K562 (cell line): ENCODE data around the gene ARID5B.

Experiments used
- E2F8 ChIP-seq: fragments of 450-650 bp; IDR thresholded peaks from 2 replicates; pipeline ENCODE4 v1.7.1; 2018; ENCODE audit warnings: mild to moderate bottlenecking, low read depth; ENCODE audit not compliant: partially characterized antibody
- ETV6 ChIP-seq, 3 experiments: fragments of 150-350 bp in 1 of 3; sonication (generic) in 1 of 3; formaldehyde crosslinking in 1 of 3; IDR thresholded peaks; 2 replicates each; pipeline versions ENCODE4 v1.6.1 to v1.8.0; 2014 to 2022; ENCODE audit warnings: borderline replicate concordance in 2 of 3, low read depth in 2 of 3, antibody characterized with exemption in 1 of 3, low read length in 1 of 3, mild to moderate bottlenecking in 1 of 3, missing genetic modification reagents in 1 of 3
- FOSL1 ChIP-seq: fragments of 200-800 bp; sonication (Bioruptor generic); conservative IDR thresholded peaks from 2 replicates; pipeline ENCODE4 v1.6.1; 2016; ENCODE audit warnings: missing genetic modification characterization, missing compliant biosample characterization
- POLR2AphosphoS5 ChIP-seq: IDR thresholded peaks from 2 replicates; pipeline ENCODE4 v1.6.1; 2011; ENCODE audit warnings: mild to moderate bottlenecking, low read depth, low read length, moderate library complexity; ENCODE audit not compliant: control insufficient read depth, insufficient read depth
- SIN3A ChIP-seq, 2 experiments: fragments of 150-350 bp in 1 of 2; IDR thresholded peaks; 2 replicates each; pipeline ENCODE4 v1.6.1; 2011 to 2016; ENCODE audit warnings: borderline replicate concordance in 2 of 2, low read depth in 2 of 2, low read length in 2 of 2, mild to moderate bottlenecking in 2 of 2, moderate library complexity in 2 of 2; ENCODE audit not compliant: control insufficient read depth in 1 of 2
- SUPT5H ChIP-seq: fragments of 450-650 bp; IDR thresholded peaks from 2 replicates; pipeline ENCODE4 v1.6.1; 2016
- TAF1 ChIP-seq: IDR thresholded peaks from 2 replicates; pipeline ENCODE4 v1.6.1; 2011; ENCODE audit warnings: mild to moderate bottlenecking, low read length, moderate library complexity; ENCODE audit not compliant: insufficient read depth, control insufficient read depth, severe bottlenecking; ENCODE audit errors: extremely low read depth
- TCF7 ChIP-seq: sonication (generic); IDR thresholded peaks from 2 replicates; pipeline ENCODE4 v1.6.1; 2016; ENCODE audit warnings: antibody characterized with exemption, borderline replicate concordance
- TF ChIP-seq, protein P1 (sequence below), 3 experiments: IDR thresholded peaks in 2 of 3; conservative IDR thresholded peaks in 1 of 3; 2 replicates each; pipeline ENCODE4 v1.5.1; 2011 to 2012; ENCODE audit warnings: low read length in 3 of 3, mild to moderate bottlenecking in 3 of 3, control low read depth in 2 of 3, improper control_type of control experiment in 1 of 3, inconsistent platforms in 1 of 3, low read depth in 1 of 3, mixed read lengths in 1 of 3, moderate library complexity in 1 of 3; ENCODE audit not compliant: insufficient read depth in 2 of 3

DNA sequence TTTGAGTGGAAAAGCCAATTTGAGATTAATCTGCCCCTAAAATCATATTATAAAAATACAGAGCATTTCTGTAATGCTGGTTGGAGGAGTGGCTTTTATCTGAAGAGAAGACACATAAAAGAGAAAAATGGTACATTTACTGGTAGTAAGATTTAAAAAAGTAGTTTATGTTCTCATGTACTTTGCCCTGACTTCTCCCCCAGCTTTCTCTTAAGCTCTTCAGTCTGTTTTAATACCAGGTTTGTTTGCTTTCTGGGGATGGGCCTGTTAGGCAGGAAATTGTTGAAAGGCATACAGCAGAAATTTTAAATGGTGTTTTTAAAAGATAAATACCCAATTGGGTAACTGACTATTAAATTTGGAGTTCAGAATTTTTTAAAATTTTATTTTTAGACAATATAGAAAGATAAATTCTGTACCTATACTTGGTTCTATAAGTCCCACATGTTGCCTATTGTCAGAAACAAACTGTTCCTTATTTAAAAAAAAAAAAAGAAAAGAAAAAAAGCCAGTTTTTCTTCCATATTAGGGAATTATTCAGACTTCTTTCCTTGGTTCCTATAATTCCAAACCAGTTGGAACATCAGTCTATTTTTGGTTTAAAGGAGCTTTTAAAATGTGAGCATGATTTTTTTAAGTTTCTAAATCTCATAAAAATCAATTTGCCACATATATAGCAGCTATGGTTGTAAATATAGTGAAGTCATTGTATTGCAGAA lies 136.6 kb downstream of the ARID5B start:
- TF ChIP-seq, protein P1, sequence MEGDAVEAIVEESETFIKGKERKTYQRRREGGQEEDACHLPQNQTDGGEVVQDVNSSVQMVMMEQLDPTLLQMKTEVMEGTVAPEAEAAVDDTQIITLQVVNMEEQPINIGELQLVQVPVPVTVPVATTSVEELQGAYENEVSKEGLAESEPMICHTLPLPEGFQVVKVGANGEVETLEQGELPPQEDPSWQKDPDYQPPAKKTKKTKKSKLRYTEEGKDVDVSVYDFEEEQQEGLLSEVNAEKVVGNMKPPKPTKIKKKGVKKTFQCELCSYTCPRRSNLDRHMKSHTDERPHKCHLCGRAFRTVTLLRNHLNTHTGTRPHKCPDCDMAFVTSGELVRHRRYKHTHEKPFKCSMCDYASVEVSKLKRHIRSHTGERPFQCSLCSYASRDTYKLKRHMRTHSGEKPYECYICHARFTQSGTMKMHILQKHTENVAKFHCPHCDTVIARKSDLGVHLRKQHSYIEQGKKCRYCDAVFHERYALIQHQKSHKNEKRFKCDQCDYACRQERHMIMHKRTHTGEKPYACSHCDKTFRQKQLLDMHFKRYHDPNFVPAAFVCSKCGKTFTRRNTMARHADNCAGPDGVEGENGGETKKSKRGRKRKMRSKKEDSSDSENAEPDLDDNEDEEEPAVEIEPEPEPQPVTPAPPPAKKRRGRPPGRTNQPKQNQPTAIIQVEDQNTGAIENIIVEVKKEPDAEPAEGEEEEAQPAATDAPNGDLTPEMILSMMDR (IDR thresholded peaks at IDR 0.05 in 2 of 3, conservative IDR thresholded peaks at IDR 0.05 in 1 of 3; ENCODE audit: insufficient read depth in 2 of 3, low read depth in 1 of 3, low read length in 3 of 3): no peak
- no peak for TF ChIP-seq TAF1
- no peak for TF ChIP-seq FOSL1 (tag)
- TF ChIP-seq TCF7: no peak
- no peak for TF ChIP-seq POLR2AphosphoS5
- no peak for TF ChIP-seq E2F8
- no peak for TF ChIP-seq SUPT5H
- TF ChIP-seq SIN3A (IDR thresholded peaks at IDR 0.05; ENCODE audit: borderline replicate concordance in 2 of 2, control insufficient read depth in 1 of 2, low read depth in 2 of 2, low read length in 2 of 2): no peak
- no peak for TF ChIP-seq ETV6 (IDR thresholded peaks at IDR 0.05; ENCODE audit: borderline replicate concordance in 1 of 2, low read depth in 2 of 2, low read length in 1 of 2)
- no peak for TF ChIP-seq ETV6 (CRISPR knock-in tag; IDR thresholded peaks at IDR 0.05; ENCODE audit: borderline replicate concordance)
